GM11168 (cell line): Measurements from ENCODE around the gene BANF1.

Experiments used
- in situ Hi-C: fragments of 300-500 bp; cut with MboI; formaldehyde crosslinking; loops from one replicate; pipeline ENCODE4 v1.12.0; 2022; ENCODE audit warnings: low sequenced_read_pairs; ENCODE audit not compliant: unreplicated experiment

BANF1 gene

GRCh38 chr11:65977621-65978390 is 24.5 kb upstream of the BANF1 start:
- in situ Hi-C loops: loop anchor here (25.0 kb wide), 1 partner anchor 266 kb away; the partner anchor contains the start of genes KAT5 and RNASEH2C

GRCh38 chr11:65978391-65979238 is 23.7 kb upstream of the BANF1 start:
- in situ Hi-C loops: loop anchor here (25.0 kb wide), 1 partner anchor 266 kb away; the partner anchor contains the start of genes KAT5 and RNASEH2C

GRCh38 chr11:65979261-65979759 is 23.0 kb upstream of the BANF1 start:
- in situ Hi-C loops: loop anchor here (25.0 kb wide), 1 partner anchor 267 kb away; the partner anchor contains the start of genes KAT5 and RNASEH2C

GRCh38 chr11:65981101-65981740 is 21.1 kb upstream of the BANF1 start:
- in situ Hi-C loops: loop anchor here (25.0 kb wide), 1 partner anchor 269 kb away; the partner anchor contains the start of genes KAT5 and RNASEH2C

- in situ Hi-C loops: loop anchor here (25.0 kb wide), 1 partner anchor 270 kb away; the partner anchor contains the start of genes KAT5 and RNASEH2C
These were observed 20.1 kb upstream of the BANF1 start for GRCh38 chr11:65981972-65982823.

- in situ Hi-C loops: loop anchor here (25.0 kb wide), 1 partner anchor 271 kb away; the partner anchor contains the start of genes KAT5 and RNASEH2C
These were observed 19.3 kb upstream of the BANF1 start for GRCh38 chr11:65982824-65983588.

- in situ Hi-C loops: loop anchor here (25.0 kb wide), 1 partner anchor 271 kb away; the partner anchor contains the start of genes KAT5 and RNASEH2C
These were observed 18.7 kb upstream of the BANF1 start for GRCh38 chr11:65983589-65983987.

GRCh38 chr11:65987336-65987735 is 15.0 kb upstream of the BANF1 start:
- in situ Hi-C loops: loop anchor here (25.0 kb wide), 1 partner anchor 275 kb away; the partner anchor contains the start of genes KAT5 and RNASEH2C

- in situ Hi-C loops: loop anchor here (25.0 kb wide), 1 partner anchor 277 kb away; the partner anchor contains the start of genes KAT5 and RNASEH2C
These were observed 13.3 kb upstream of the BANF1 start for GRCh38 chr11:65988791-65989592.

GRCh38 chr11:65992056-65992455 is 10.2 kb upstream of the BANF1 start:
- in situ Hi-C loops: loop anchor here (5.0 to 25.0 kb wide), 2 partner anchors 110 to 280 kb away; partner anchors contain the start of genes KAT5 and RNASEH2C

GRCh38 chr11:65997286-65997685 is 5.0 kb upstream of the BANF1 start:
- in situ Hi-C loops: loop anchor here (25.0 kb wide), 1 partner anchor 285 kb away; the partner anchor contains the start of genes KAT5 and RNASEH2C

- in situ Hi-C loops: no loop called here
These were observed 434 bp downstream of the BANF1 start for GRCh38 chr11:66002648-66003225.

- in situ Hi-C loops: no loop called here
These were observed 988 bp downstream of the BANF1 start for GRCh38 chr11:66003291-66003690.

GRCh38 chr11:66004186-66004585 is 1.9 kb downstream of the BANF1 start:
- in situ Hi-C loops: no loop called here

- in situ Hi-C loops: no loop called here
These were observed 4.0 kb downstream of the BANF1 start for GRCh38 chr11:66006134-66006890.

GRCh38 chr11:66006891-66007176 is 4.5 kb downstream of the BANF1 start:
- in situ Hi-C loops: no loop called here
